HG02938 (cell line): Measurements from ENCODE around the gene RNGTT.
"Not testable (repeated sequence)": the region's sequence is repeated elsewhere in the genome, so short reads cannot be mapped to it uniquely, and the experiment has no call there.

ENCODE experiments used
- ATAC-seq: cut with Tn5 transposase; IDR thresholded peaks from one replicate; pipeline ENCODE4 v1.9.1; 2021; ENCODE audit warnings: mild to moderate bottlenecking, moderate library complexity; ENCODE audit not compliant: unreplicated experiment

Gene RNGTT

DNA sequence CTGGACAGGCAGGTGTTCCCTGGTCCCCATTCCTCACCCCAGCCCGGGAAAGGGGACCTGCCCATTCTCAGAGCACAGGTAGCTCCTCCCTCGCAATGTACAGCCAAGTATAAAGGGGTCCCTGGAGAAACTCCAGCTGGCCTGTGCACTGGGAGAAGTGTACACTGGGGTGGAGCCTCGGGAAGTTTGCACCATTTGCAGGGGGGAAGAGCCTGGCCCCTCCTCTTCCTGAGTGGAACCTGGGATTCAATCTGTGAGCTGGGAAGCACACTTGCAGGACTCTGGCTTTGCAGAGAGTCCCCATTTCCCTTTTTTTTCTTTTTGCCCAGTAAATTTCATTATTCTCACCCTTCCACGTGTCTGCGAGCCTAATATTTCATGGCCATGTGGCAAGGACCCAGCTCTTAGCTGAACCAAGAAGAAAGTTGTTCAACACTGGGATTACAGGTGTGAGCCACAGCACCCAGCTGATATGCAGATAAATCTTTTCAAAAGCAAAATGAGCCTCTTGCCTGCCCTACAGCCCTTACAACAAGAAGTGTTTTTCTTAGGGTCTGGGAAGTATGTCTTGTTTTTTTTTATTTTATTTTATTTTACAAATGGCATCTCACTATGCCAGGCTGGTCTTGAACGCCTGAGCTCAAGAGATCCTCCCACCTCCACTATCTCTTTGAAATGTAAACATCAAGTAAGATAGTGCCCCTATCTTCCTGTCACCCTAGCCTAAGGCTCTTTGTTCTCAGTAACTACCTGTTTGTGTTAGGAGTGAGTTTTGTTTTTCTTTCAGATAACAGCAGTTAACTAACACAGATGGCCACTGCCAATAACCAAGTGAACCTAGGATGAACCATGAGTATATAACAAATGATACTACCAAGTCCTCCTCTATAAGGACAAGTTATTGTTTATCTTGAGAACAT is 9.3 kb upstream of the RNGTT start:
- ATAC-seq = no peak

DNA sequence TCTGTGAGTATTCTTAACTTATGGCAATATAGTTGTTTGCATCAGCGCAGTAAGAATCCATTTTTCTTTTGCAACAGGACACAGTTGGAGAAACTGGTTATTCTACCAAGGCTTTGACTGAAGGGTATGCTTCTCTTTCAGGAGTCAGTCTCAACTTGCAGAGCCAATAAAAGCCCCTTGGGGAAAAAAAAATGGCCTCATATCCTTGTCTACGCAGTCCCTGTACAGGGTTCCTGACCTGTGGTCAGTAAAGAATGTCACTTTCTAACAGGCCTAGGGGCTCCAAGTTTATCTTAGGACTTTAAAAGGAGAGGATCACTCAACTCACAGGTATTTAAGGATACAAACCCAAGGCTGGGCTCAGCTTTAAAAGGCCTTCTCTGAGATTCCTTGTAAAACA is 6.9 kb upstream of the RNGTT start:
- no peak for ATAC-seq

DNA sequence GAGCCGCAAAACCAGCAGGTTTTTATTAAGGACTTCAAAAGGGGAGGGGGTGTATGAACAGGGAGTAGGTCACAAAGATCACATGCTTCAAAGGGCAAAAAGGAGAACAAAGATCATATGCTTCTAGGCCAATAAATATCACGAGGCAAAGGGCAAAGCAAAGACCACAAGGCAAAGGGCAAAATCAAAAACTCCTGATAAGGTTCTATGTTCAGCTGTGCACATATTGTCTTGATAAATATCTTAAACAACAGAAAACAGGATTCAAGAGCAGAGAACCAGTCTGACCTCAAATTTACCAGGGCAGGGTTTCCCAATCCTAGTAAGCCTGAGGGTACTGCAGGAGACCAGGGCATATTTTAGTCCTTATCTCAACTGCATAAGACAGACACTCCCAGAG is 5.8 kb upstream of the RNGTT start:
- ATAC-seq = not testable (repeated sequence)

DNA sequence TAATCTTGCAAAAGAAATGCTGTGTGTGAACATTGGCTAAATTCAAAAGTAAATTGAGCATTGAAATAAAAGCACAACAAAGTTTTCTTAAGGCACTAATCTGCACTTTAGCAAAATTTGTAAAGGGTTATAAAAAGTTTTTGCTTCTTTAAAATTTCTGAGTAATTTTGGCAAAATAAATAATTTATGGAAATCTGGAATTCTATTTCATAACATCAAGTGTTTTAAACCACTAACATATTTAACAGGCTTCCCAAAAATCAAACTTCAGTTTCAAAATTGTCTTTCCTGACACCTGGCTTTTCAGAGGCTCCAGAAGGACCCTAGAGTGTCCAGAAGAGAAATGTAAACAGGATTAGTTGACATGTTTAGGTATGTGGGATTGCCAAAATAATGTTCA is 4.5 kb upstream of the RNGTT start:
- ATAC-seq = no peak

DNA sequence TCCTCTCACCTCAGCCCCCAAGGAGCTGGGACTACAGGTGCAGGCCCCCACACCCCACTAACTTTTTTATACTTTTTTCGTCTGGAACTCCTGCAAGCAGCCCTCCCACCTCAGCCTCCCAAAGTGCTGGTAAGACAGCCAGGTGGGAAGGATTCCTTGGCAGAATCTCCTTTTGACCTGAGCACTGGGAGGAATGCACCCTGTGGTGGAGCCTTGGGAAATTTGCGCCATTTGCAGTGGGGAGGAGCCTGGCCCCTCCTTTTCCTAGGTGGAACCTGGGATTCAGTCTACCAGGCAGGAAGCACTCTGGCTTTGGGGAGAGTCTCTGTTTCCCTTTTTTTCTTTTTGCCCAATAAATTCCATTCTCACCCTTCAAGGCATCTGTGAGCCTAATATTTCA is 2.3 kb upstream of the RNGTT start:
- ATAC-seq = no peak

- ATAC-seq = no peak
Observed at GRCh38 chr6:88964509-88964908, 1.1 kb upstream of the RNGTT start.

DNA sequence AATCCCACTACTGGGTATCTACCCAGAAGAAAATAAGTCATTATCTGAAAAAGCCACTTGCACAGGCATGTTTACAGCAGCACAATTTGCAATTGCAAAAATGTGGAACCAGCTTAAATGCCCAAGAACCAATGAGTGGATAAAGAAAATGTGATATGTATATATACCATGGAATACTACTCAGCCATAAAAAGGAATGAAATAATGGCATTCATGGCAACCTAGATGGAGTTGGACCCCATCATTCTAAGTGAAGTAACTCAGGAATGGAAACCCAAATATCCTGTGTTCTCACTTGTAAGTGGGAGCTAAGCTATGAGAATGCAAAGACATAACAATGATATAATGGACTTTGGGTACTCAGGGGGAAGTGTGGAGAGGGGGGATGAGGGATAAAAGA is 4.6 kb downstream of the RNGTT start:
- no peak for ATAC-seq

DNA sequence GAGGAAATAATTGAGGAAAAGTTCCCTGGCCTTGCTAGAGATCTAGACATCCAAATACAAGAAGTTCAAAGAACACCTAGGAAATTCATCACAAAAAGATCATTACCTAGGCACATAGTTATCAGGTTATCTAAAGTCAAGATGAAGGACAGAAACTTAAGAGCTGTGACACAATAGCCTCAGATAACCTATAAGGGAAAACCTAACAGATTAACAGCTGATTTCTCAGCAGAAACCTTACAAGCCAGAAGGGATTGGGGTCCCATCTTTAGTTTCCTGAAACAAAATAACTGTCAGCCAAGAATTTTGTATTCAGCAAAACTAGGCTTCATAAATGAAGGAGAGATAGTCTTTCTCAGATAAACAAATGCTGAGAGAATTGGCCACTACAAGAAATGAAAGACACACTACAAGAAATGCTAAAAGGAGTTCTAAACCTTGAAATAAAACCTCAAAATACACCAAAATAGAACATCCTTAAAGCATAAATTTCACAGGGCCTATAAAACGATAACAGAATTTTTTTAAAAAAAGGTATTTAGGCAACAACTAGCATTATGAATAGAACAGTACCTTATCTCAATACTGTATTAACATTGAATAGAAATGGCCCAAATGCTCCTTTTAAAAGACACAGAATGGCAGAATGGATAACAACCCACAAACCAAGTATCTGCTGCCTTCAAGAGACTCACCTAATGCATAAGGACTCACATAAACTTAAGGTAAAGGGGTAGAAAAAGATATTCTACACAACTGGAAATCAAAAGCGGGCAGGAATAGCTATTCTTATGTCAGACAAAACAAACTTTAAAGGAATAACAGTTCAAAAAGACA is 9.7 kb downstream of the RNGTT start:
- ATAC-seq = no peak

DNA sequence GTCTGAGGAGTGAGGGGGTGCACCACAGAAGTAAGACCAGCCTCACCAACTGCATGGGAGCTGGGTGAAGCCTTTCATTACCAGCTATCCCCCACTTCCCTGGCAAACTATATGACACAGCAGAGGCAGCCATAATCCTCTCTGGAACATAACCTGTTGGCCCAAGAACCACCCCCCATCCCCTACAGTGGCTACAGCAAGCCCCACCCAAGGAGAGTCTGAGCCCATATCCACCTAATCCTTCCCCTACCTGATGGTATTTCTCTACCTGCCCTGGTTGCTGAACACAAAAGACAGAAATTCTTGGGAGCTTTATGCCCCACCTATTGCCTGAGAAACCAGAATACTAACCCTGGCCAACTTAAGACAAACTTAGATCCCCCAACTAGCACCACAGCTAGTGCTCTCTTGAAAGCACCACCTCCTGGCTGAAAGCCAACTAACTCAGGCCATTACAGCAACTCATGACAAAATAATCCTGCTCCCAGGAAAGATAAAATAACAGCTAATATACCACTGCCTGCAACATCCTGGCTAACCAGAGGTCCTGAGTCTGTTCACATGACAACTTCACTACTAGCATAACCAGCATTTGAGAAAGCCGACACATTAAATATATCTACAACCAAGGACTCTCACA is 11.2 kb downstream of the RNGTT start:
- no peak for ATAC-seq

DNA sequence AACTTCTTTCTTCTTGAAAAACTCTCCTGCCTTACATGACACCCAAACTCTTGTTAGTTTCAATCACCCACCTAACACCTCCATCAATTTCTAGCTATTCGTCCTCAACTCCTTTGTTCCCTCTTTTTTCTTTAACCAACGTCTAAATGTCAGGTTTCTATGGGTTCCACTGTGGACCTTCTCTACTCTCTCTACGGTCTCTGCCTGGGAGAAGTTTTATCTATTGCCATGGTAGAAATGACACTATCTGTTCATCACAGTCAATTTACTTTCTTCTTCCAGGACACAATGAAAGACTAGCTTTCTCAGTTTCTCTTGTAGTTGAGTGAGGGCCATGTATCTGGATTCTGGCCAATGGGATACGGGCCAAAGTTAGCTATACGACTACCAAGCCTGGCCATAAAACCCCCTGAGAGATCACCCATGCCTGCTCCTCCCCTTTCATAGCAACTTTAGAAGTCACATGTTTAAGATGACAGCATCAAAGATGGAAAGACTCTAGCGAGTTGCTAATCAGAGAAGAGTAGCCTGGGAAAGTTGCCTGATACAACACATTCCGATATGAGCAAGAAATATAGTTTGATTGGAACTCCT is 17.9 kb downstream of the RNGTT start:
- ATAC-seq = no peak

- no peak for ATAC-seq
Observed at GRCh38 chr6:88933521-88933920, 29.9 kb downstream of the RNGTT start.

GRCh38 chr6:88932019-88932418 is 31.4 kb downstream of the RNGTT start:
- ATAC-seq = not testable (repeated sequence)

- no peak for ATAC-seq
Observed at GRCh38 chr6:88922775-88923548, 40.5 kb downstream of the RNGTT start.

- ATAC-seq = no peak
Observed at GRCh38 chr6:88921734-88922133, 41.7 kb downstream of the RNGTT start.

DNA sequence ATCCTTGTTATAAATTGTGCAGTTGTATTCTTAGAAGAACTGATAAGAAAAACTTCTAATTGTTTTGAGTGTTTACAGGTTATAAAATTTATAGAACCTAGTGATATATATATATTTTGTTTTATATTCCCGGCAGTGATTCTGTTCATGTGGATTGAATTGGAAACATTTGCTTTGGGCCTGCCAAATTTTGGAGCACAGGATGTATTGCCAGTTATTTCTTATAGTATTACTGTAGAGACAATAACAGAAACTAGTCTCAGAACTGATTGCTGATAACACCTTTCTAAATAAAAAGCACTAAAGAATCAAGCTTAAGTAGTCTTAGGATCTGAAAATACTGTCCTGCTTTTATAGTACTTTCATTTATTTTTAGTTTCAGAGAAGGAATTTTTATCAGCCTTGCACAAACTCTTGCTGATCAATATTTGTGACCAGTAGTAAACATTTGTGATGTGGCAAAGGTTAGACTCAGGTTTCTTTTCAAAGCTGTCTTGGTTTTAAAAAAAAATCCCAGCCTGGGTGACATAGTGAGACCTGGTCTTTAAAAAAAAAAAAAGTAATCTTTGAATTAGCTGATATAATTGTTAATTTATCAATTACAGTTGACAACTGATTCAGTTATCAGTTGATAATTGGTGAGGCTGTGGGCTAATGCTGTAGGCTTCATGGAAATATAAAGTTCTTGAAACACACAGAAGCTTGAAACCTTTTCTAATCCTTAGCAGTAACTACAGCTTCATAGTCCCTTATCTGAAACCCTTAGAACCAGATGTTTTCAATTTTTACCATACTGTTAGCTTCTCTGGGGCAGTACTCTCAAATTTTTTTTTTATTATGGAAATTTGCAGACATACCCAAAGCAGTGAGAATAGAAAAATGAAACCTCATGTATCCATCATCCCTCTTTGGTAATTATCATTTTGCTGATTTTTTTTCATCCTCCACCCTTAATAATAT is 42.4 kb downstream of the RNGTT start:
- no peak for ATAC-seq

DNA sequence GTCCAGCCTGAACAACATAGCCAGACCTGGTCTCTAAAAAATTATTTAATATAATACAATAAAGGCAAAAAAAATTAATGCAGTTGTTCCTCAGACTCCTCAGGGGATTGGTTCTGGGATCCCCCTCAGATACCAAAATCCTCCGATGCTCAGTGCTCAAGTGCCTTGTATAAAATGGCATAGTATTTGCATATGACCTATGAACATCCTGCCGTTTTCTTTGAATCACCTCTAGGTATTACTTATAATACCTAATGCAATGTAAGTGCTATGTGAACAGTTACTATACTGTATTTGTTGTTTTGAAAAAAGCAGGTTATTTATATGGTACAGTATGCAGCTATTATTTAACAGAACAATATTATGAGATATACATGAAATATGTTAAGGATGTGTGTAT is 43.3 kb downstream of the RNGTT start:
- ATAC-seq = no peak

GRCh38 chr6:88919032-88919431 is 44.4 kb downstream of the RNGTT start:
- no peak for ATAC-seq

DNA sequence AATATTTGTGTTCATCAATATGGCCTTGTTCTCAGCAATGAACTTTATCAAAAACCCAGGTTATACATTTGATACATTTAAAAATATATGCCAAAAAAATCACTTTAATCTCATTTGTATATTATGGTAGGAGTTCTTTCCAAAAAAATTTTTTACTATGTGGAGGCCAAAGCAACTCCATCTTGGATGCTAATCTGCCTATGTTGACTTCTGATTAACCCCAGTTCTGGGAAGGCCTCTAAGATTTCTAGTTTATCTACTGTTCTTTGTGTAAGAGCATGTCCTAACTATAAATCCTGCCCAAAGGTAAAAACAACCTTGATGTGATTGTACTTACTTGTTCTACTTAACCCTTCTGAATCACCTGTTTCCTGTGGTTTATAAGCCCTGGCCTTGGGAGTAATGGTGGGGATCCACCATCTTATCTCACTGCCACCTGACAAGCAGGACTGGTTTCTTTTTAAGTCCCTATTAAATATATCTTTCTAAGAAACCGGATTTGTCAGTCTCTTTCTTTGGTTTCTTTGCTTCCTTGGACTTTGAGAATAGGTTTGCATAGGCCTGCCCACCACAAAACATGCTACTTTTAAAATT is 46.7 kb downstream of the RNGTT start:
- ATAC-seq = no peak
